Esophagus muscularis mucosa (tissue), 3 donors: ENCODE data around the gene CYTH3.

Experiments used
- CTCF ChIP-seq, 3 experiments: fragments of 200-600 bp in 2 of 3; fragments of 450-650 bp in 1 of 3; sonication (generic) in 2 of 3; IDR thresholded peaks; one replicate each; pipeline ENCODE4 v1.5.1; 2017 to 2019; ENCODE audit warnings: antibody characterized with exemption in 3 of 3, mild to moderate bottlenecking in 2 of 3, moderate library complexity in 1 of 3
- POLR2A ChIP-seq: fragments of 450-650 bp; IDR thresholded peaks from one replicate; pipeline ENCODE4 v1.6.1; 2017; ENCODE audit warnings: antibody characterized with exemption, moderate library complexity, mild to moderate bottlenecking, low read depth
- POLR2AphosphoS5 ChIP-seq, 2 donors: sonication (generic); formaldehyde crosslinking; IDR thresholded peaks; one replicate each; pipeline ENCODE4 v1.6.1; 2017; ENCODE audit warnings: antibody characterized with exemption in 2 of 2

GRCh38 chr7:6252341-6252746 is 20.1 kb downstream of the CYTH3 start:
- TF ChIP-seq CTCF (IDR thresholded peaks at IDR 0.05) (no peak), POLR2AphosphoS5 (IDR thresholded peaks at IDR 0.05) (no peak), POLR2A (no peak)
